Right hindlimb (tissue), 1 donor: ENCODE data around the gene RUFY4.
"Not testable (repeated sequence)": the region's sequence is repeated elsewhere in the genome, so short reads cannot be mapped to it uniquely, and the experiment has no call there.

Experiments used
- DNase-seq: peaks from one replicate; pipeline ENCODE4 v3.0.0-alpha.2; 2018

The RUFY4 gene

GRCh38 chr2:218086478-218086877 is 17.4 kb downstream of the RUFY4 start:
- no peak for DNase-seq

- no peak for DNase-seq
These were observed 20.2 kb downstream of the RUFY4 start for GRCh38 chr2:218089259-218089658.

GRCh38 chr2:218091746-218092145 is 22.7 kb downstream of the RUFY4 start:
- DNase-seq = no peak

- DNase-seq = no peak
These were observed 24.8 kb downstream of the RUFY4 start for GRCh38 chr2:218093879-218094278.

GRCh38 chr2:218095853-218096252 is 26.8 kb downstream of the RUFY4 start:
- no peak for DNase-seq

GRCh38 chr2:218097975-218098374 is 28.9 kb downstream of the RUFY4 start:
- DNase-seq = no peak

- not testable (repeated sequence) for DNase-seq
These were observed 39.8 kb downstream of the RUFY4 start for GRCh38 chr2:218108834-218109233.

GRCh38 chr2:218121789-218122188 is 52.7 kb downstream of the RUFY4 start:
- not testable (repeated sequence) for DNase-seq

- DNase-seq = not testable (repeated sequence)
These were observed 53.2 kb downstream of the RUFY4 start for GRCh38 chr2:218122286-218122685.

GRCh38 chr2:218123986-218124385 is 54.9 kb downstream of the RUFY4 start:
- DNase-seq = no peak

- no peak for DNase-seq
These were observed 56.0 kb downstream of the RUFY4 start for GRCh38 chr2:218125095-218125494.

GRCh38 chr2:218125626-218126080 is 56.6 kb downstream of the RUFY4 start, which contains the start of gene CXCR2:
TSS of gene CXCR2 (plus strand) at chr2:218126028. CDS start at chr2:218134802, 8,774 bp downstream.
- no peak for DNase-seq

- no peak for DNase-seq
These were observed 58.9 kb downstream of the RUFY4 start for GRCh38 chr2:218127929-218128455.

- no peak for DNase-seq
These were observed 59.9 kb downstream of the RUFY4 start for GRCh38 chr2:218128781-218129457.

- DNase-seq = no peak
These were observed 60.5 kb downstream of the RUFY4 start for GRCh38 chr2:218129458-218130135.

GRCh38 chr2:218130377-218130776 is 61.3 kb downstream of the RUFY4 start:
- no peak for DNase-seq

- DNase-seq = no peak
These were observed 61.8 kb downstream of the RUFY4 start for GRCh38 chr2:218130822-218131221.

- DNase-seq = no peak
These were observed 68.5 kb downstream of the RUFY4 start for GRCh38 chr2:218137514-218137913.

GRCh38 chr2:218138047-218138446 is 69.0 kb downstream of the RUFY4 start:
- no peak for DNase-seq
